Measurements from ENCODE around the gene PSMC3. TPM values are rescaled to one million over a fixed set of nuclear protein-coding genes. Genes with fewer than 3 reads are reported as not detected.

The PSMC3 gene
- polyA plus RNA-seq, 3 donors, result 44.1 to 97.4 (median 89.5) TPM

- peaks cover 30 to 63% of the 10 kb centered on the region in 2 donors for H3K36me3 Mint-ChIP-seq
- Histone ChIP-seq H2AFZ (ENCODE audit: insufficient read depth, low read depth, low read length, poor library complexity, severe bottlenecking) (no peak overlapping the region), H3K4me2 (replicated peaks; ENCODE audit: extremely low read depth, low read length, poor library complexity, severe bottlenecking) (no peak overlapping the region), H4K20me1 (ENCODE audit: insufficient read depth, low read length) (peaks cover 66% of the 10 kb centered on the region), H3K27ac (ENCODE audit: low read depth in 1 of 2, low read length in 2 of 2) (no peak overlapping the region), H3K9me3 (replicated peaks in 1 of 2; ENCODE audit: control insufficient read depth in 1 of 2, insufficient read depth in 1 of 2, low read length in 2 of 2) (no peaks in the 10 kb centered on the region), H3K4me3 (replicated peaks in 1 of 3; ENCODE audit: low read depth in 2 of 3, low read length in 3 of 3) (no peak overlapping the region), H3K4me1 (ENCODE audit: control insufficient read depth in 1 of 2, insufficient read depth in 2 of 2, low read length in 2 of 2) (no peaks in the 10 kb centered on the region), H3K36me3 (replicated peaks in 1 of 2; ENCODE audit: control insufficient read depth in 1 of 2, insufficient read depth in 2 of 2, low read length in 2 of 2) (peaks cover 33 to 69% of the 10 kb centered on the region in 2 donors), H3K79me2 (ENCODE audit: insufficient read depth, low read length) (peaks cover 17% of the 10 kb centered on the region), H3K27me3 (ENCODE audit: control insufficient read depth in 2 of 2, insufficient read depth in 2 of 2, low read length in 2 of 2) (no peaks in the 10 kb centered on the region), H3K9ac (ENCODE audit: insufficient read depth, low read length, poor library complexity, severe bottlenecking) (no peak overlapping the region)
- H3K27me3 Mint-ChIP-seq (ENCODE audit: low read depth in 3 of 3), result no peaks in the 10 kb centered on the region
- peak overlapping the region in 3 of 7 donors; percentile 23 to 76 (median 52) for H3K27ac Mint-ChIP-seq
- TF ChIP-seq, protein P1, sequence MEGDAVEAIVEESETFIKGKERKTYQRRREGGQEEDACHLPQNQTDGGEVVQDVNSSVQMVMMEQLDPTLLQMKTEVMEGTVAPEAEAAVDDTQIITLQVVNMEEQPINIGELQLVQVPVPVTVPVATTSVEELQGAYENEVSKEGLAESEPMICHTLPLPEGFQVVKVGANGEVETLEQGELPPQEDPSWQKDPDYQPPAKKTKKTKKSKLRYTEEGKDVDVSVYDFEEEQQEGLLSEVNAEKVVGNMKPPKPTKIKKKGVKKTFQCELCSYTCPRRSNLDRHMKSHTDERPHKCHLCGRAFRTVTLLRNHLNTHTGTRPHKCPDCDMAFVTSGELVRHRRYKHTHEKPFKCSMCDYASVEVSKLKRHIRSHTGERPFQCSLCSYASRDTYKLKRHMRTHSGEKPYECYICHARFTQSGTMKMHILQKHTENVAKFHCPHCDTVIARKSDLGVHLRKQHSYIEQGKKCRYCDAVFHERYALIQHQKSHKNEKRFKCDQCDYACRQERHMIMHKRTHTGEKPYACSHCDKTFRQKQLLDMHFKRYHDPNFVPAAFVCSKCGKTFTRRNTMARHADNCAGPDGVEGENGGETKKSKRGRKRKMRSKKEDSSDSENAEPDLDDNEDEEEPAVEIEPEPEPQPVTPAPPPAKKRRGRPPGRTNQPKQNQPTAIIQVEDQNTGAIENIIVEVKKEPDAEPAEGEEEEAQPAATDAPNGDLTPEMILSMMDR (IDR thresholded peaks at IDR 0.05), result no peak
- intact Hi-C loops (cut with micrococcal nuclease), result no loop called here
- no peak for DNase-seq
- WGBS (ENCODE audit: insufficient coverage), result 100% methylated on average over 4 of the region's 7 CpGs
- no peak overlapping the region for H3K4me3 Mint-ChIP-seq
- no peaks in the 10 kb centered on the region for H3K4me1 Mint-ChIP-seq
- H3K9me3 Mint-ChIP-seq, result no peaks in the 10 kb centered on the region
Measured at GRCh38 chr11:47461876-47462275, 35.6 kb upstream of the PSMC3 start.

DNA sequence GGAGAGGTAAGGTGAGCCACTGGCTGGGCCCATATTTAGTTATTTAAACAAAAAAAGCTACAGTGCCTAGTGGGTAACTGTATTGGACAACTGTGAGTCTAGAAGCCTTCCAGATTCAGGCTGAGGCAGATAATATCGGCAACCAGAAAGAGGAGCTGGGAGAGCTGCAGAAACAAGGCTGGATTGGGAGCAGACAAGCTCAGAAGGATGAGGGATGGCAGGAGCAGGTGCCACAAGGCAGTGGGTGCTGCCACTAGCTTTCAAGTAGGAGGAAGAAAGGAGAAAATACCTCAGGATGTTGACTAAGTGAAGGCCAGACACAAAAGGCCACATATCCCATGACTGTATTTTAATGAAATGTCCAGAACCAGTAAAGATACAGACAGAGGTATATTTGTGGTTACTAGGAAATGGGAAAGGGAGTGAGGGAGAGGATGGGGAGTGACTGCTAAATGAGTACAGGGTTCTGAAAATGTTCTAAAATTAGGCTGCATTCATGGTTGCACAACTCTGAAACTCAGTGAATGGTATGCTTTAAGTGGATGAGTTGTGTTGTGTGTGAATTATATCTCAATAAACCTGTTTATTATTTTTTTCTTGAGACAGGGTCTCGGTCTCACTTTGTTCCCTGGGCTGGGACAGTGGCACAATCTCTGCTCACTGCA, 34.5 kb upstream of the PSMC3 start:
- no peaks in the 10 kb centered on the region for H3K9me3 ChIP-seq (replicated peaks in 1 of 2; ENCODE audit: control insufficient read depth in 1 of 2, insufficient read depth in 1 of 2, low read length in 2 of 2)
- H2AFZ ChIP-seq (ENCODE audit: insufficient read depth, low read depth, low read length, poor library complexity, severe bottlenecking), result no peak overlapping the region
- no peaks in the 10 kb centered on the region for H3K9me3 Mint-ChIP-seq
- H3K4me1 ChIP-seq (ENCODE audit: control insufficient read depth in 1 of 2, insufficient read depth in 2 of 2, low read length in 2 of 2), result no peaks in the 10 kb centered on the region
- H4K20me1 ChIP-seq (ENCODE audit: insufficient read depth, low read length), result peaks cover 54% of the 10 kb centered on the region
- no peak overlapping the region for H3K4me3 Mint-ChIP-seq
- 94% methylated on average over 2 of the region's 2 CpGs for WGBS (ENCODE audit: insufficient coverage)
- peaks cover 12% of the 10 kb centered on the region for H3K79me2 ChIP-seq (ENCODE audit: insufficient read depth, low read length)
- no peaks in the 10 kb centered on the region for H3K4me1 Mint-ChIP-seq
- no peak overlapping the region for H3K4me2 ChIP-seq (replicated peaks; ENCODE audit: extremely low read depth, low read length, poor library complexity, severe bottlenecking)
- H3K27me3 Mint-ChIP-seq (ENCODE audit: low read depth in 3 of 3), result no peaks in the 10 kb centered on the region
- H3K36me3 Mint-ChIP-seq, result peaks cover 26 to 52% of the 10 kb centered on the region in 2 donors
- intact Hi-C loops (cut with micrococcal nuclease), result no loop called here
- no peak overlapping the region for H3K27ac ChIP-seq (ENCODE audit: low read depth in 1 of 2, low read length in 2 of 2)
- H3K4me3 ChIP-seq (replicated peaks in 1 of 3; ENCODE audit: low read depth in 2 of 3, low read length in 3 of 3), result no peak overlapping the region
- no peak overlapping the region for H3K9ac ChIP-seq (ENCODE audit: insufficient read depth, low read length, poor library complexity, severe bottlenecking)
- H3K27ac Mint-ChIP-seq, result no peak overlapping the region
- H3K36me3 ChIP-seq (replicated peaks in 1 of 2; ENCODE audit: control insufficient read depth in 1 of 2, insufficient read depth in 2 of 2, low read length in 2 of 2), result peaks cover 27 to 57% of the 10 kb centered on the region in 2 donors
- TF ChIP-seq, protein P1 (IDR thresholded peaks at IDR 0.05), result no peak
- no peak for DNase-seq
- no peaks in the 10 kb centered on the region for H3K27me3 ChIP-seq (ENCODE audit: control insufficient read depth in 2 of 2, insufficient read depth in 2 of 2, low read length in 2 of 2)
